ENCODE data around the gene UBAC2. TPM values are rescaled to one million over a fixed set of nuclear protein-coding genes. Genes with fewer than 3 reads are reported as not detected.

UBAC2 gene
- total RNA-seq, 1 donor from 2014 or later = 33.8 TPM

DNA sequence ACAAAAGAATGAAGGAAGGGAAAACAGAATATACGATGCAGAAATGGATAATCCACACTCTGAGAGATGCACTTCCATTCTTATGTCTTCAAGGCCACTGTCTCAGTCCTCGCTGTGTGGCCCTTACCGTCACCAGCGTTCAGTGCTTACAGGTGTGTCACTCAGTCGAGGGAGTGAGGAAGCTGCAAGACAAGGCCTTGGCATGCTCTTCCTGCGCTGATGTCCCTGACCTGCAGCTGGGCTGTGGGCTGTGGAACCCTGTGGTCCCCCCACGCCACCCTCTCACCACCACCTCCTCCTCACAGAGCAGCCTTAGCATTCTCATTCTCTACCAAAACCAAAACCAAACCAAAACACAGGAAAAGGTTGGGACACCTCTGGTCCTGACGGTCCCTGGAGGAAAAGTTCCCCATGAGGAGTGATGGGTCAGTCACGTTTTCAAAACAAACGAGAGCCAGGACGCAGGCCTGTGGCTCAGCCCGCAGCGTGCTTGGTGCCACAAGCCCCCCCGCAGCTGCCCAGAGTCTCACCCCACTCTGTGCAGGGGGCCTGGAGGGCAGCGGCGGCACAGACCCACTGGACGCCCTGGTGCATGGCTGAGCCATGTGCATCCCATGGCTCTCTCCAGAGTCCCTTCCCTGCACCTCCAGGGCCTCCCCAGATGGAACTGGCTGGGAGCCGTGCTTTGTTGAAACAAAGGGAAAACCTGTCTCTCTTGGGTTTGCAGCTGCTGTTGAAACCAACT is 154.8 kb downstream of the UBAC2 start:
- no peak for DNase-seq (ENCODE audit: low read depth, low spot score)

DNA sequence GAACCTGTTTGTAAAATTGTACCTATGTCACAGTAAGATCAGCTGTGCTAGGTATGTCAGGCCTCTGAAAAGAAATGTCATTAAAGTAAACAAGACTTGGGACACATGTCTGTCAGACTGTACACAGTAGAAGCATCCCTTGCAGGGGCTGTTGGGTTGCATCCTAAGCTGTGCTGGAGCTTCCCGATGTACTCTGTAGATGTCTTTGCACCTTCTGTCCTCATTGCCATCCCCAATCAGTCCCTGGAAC is 155.3 kb downstream of the UBAC2 start:
- DNase-seq (ENCODE audit: low read depth, low spot score) = no peak

DNA sequence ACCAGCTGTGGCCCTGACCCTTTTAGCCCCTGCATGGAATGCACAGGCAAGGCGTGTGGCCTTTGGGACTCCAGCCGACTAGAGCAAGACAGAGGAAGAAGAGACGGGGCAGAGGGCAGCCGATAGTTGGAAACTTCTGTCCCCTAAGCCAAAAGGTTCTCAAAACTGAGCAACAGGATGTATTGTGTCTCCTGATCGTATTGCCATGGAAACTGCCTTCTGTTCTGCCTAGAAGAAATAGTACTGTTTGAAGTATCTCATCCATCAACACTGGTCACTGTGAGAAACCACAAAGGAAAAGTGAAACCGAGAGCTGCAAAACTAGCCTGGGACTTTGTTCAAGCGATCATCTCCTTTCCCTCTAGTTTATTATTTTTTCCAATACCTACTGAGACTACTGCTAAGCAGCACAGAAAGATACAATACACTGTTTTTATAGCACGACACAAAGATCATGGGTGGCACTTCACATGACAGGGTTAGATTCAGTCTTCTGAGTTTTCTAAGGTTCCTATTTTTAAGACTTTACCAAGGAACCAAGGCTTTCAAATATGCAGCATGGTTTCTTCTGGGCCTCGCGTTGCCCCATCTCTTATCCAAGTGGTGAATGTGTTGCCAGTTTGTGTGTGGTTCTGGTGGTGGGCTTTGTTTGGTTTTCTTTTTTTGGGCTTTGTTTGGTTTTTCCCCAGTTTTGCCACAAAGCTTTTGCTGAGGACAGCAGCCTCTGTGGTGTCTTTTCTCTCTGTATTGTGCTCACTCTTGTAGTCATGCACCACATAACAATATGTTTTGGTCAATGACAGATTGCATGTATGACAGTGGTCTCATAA is 155.8 kb downstream of the UBAC2 start:
- peak; percentile 87 for DNase-seq (ENCODE audit: low read depth, low spot score)

DNA sequence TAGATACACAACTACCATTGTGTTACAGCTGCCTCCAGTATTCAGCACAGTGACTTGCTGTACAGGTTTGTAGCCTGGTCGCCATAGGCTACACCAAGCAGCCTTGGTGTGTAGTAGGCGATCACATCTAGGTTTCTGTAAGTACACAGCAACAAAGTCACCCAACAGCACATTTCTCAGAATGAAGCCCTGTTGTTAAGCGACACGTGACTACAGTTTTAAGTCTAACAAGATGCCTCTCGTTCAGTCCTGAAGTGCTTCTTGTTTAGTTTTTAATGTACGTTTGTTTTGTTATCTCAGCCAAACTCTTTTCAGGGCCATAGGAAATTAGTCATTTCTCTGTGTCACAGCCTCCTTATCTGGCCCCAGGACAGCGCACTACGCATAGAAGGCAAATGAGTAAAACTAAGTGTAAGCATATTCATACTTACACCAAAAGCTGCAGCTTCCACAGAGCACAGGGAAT is 156.5 kb downstream of the UBAC2 start:
- peak; percentile 79 for DNase-seq (ENCODE audit: low read depth, low spot score)

DNA sequence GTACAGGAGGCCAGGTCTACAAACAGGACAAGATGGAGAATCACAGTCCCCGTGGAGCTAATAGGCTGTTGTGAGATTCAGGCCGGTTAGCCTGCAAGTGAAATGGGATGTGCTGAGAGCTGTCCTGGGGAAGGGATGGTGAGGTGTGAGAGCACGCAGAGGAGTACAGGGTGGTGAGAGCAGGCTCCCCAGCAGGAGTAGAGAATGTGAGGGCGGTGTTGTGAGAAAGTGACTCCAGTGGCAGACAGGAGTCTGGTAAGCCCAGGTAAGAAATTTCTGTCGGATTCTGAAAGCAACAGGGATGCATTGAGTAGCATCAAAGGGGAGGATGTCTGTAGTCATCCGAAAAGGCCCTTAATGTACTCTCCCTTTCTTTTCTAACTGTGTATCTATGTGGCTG is 157.3 kb downstream of the UBAC2 start:
- DNase-seq (ENCODE audit: low read depth, low spot score) = no peak

DNA sequence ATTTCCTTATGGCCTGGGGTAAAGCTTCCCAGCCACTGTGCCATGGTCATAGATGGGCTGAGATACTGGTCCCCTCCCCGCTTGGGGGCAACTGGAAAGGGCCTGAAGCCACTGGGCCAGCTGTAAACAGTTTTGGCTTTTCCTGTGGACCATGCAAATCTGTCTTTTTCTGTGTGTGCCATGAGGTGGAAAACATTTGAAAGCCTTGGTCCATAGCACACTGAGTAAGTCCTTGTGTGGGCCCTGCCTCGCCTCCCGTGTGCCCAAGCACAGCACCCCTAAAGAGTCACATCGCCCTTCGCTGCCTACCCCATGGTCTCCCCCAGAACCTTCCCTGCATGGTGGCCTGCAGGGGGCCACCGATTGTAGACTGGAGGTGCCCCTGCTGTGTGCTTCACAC is 158.9 kb downstream of the UBAC2 start:
- no peak for DNase-seq (ENCODE audit: low read depth, low spot score)

DNA sequence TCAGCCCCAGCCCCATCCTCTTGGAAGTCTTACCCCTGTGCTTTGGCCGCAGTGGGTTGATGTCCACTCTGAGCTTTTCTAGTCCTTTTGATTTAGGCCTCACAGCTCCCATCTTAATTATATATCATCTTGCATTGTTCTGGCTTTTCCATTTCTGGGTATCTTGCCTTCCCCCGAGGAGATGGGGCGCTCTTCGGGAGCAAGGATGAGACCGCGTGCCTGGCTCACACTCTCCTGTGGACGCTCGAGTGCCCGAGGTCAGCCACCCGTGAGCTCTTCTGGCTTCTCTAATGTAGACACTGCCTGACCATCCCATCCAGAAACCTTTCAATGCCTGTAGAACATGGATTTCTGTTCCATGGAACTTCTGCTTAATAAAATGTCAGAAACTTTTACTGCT is 160.0 kb downstream of the UBAC2 start:
- no peak for DNase-seq (ENCODE audit: low read depth, low spot score)

DNA sequence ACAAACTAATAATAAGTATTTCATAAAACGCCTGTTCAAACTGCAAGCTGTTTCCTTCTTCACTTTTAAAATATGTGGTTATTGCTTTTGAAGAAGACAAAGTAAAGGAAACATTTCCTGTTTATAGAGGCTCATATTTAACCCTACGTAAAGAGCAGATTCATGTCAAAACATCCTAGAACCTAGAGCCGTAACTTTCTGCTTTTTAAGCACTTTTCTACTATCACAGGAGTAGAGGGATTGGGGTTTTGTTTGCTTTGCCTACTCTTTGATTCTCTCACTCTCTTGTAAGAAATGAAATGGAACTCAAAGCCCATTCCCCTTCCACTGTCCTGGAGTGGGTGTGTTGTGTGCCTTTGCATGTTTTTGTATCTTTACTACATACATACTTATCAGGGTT is 160.5 kb downstream of the UBAC2 start:
- DNase-seq (ENCODE audit: low read depth, low spot score) = no peak

DNA sequence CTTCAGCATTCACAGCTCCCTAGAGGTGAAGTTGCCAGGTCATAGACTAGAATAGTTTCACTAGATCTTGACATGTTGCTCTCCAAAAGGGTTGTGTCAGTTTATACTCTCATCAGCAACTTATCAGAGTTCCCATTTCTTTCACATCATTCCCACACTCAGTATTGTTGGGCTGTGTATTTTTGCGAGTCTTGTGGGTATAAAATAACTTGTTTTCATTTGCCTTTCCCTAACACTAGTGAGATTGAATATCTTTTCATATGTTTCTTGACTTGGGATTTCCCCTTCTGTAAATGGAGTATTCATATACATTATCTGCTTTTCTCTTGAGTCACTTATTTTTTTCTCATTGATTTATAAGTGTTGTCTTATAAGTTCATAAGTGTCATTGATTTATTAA is 161.7 kb downstream of the UBAC2 start:
- no peak for DNase-seq (ENCODE audit: low read depth, low spot score)

DNA sequence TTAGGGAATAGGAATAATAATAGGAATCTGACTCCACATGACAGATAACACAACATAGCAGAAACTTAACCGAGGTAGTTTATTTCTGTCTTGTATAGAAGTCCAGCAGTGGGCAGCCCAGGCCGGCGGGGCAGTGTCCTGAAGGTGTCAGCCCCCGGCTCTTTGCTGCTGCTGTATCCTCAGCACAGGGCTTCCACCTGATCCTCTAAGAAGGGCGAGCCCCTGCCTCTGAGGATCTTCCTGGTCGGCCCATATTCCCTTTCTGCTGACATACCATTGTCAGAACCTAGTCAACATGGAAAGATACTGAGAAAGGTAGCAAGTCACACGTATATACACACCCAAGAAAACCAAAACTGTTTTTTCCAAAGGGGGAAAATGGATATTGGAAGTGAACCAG is 162.7 kb downstream of the UBAC2 start:
- DNase-seq (ENCODE audit: low read depth, low spot score) = no peak

DNA sequence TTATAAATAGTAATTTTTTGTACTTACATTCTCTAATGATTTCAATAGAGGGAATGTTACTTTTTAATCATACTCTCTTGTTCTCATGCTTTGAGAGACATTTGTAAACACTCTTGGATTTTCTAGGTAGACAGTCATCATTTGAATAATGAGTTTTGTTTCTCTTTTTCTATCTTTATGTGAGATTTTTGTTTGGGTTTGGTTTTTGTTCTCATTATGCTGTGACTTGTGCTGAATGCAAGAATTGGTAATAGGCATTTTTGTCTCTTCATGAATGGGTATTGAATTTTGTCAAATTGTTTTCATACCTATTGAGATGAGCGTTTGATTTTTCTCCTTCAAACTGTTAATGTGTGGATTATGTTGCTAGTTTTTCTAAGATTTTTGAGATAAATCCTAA is 163.3 kb downstream of the UBAC2 start:
- DNase-seq (ENCODE audit: low read depth, low spot score) = no peak

DNA sequence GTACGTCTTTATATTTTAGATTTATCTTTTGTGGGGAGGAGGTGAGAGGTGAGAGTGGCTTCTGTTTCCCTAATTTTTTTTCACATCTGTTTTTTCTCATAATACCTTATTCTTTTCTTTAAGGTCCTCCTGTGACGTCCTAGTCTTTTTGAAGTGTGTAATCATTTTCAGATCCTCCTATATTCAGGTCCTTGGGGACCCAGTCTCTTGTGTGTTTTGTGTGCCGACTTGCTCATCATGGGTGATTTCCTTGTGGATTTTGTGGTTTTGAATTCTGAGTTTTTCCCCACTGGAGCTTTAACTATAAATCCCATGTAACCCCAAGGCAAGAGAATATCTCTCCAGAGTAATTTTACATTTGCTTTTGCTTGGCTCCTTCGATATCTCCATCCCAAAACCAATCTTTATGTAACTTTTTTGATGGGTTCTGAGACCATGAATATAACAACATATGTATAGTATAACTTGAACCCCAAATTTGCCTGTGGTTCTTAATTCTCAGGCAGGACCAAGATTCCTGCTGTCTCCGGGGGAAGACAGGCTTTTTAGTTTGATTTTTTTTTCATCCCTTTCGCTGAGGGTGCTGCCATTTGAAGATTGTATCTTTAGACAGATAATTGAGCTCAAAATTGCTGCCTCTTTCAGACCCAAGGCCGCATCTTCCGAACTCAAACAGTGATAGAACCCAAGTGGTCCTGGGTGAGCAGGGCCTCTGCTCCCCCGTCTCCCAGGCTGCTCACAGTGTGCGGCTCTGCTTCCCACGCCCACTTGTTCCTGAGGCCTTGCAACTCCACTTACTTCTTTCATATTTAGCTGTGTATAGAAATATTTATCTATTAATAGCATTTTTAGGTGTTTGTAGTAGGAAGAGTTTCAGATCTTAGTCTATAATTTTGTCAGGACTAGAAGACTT is 165.7 kb downstream of the UBAC2 start:
- no peak for DNase-seq (ENCODE audit: low read depth, low spot score)

DNA sequence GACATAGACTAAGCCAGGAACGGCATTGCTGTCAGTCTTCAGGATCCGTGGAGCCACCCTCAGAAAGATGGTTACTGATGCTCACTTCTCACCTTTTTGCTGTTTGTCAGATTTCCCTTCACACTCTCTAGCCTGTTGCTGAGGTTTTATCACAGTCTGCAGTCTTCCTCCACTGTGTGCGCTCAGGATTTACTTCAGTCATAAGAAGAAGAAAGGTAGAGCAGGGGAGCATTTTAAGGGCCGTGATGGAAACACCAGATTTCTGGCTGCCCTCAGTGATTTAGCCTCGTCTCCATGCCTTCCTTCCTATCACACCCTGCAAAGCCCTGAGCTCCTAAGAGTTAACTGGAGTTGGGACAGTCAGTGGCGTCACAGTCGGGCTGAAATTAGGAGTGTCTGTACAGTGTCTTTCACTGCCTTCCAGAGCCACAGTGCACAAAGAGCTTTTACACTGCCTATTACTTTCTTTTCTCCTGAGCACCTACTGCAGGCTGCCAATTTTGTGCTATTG is 166.5 kb downstream of the UBAC2 start:
- DNase-seq (ENCODE audit: low read depth, low spot score) = no peak

DNA sequence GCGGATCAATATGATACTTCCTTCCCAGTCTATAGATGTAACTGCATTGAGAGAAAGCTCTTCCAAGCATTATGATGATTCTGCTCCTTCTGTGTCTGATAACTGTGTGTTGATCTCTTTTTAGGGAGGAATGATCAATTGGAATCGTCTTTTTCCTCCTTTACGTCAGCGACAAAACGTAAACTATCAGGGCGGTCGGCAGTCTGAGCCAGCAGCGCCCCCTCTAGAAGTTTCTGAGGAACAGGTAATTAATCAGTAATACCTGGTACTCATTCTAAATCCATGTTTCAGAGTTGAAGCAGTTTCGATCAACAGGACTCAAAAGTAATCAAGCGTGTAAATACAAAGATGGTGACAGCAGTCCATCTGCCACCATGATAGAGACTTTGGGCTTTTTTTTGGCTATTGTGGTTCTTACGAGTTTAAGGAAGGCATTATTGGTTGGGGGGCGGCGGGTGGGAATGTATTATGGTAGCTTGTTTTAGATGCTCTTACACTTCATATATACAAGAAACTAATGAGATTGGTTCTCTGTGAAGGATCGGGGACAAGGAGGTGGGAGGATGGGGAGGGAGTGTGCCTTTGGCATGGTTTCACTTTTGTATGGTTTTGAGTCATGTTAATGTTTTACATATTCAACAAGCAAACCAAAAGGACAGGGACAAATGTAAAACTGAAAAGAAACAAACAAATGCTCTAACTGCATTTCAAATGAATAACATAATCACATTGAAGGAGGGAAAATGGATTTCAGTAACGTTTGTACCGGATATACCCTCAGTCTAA is 167.2 kb downstream of the UBAC2 start:
- no peak for DNase-seq (ENCODE audit: low read depth, low spot score)

DNA sequence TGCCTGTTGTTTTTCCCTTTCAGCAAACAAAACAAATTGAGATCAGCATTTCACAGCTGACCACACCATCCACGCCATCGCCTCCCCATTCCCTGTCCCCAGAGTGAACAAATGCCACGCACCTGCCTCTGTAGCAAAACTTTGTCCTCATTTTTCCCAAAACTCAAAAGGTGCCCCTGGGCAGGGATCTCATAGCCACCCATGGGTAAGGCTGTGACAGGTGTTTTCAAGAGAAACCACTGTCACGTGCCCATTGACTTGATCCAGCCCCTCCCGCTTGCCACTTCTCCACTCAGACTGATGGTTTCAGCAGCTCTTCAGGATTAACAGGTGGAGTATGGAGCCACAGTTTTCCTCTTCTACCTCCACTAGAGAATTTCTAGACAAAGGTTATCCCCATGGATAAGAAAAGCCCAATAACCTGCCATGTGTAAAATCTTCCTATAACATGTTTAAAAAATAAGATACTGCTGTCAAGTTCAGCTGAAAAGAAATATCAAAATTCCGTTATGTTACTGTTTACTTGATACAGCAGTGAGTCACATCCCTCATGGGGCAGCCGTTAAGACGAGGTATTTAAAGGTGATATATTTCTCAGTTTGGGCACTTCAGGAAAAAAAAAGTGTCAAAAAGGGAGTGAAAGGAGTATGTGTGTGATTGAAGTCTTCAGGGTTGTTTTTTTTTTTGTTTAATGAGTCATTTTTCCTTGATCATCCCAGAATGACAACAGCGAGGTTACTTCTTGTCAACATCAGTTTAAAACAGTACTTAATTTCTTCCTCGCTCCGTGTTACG is 170.0 kb downstream of the UBAC2 start:
- no peak for DNase-seq (ENCODE audit: low read depth, low spot score)

DNA sequence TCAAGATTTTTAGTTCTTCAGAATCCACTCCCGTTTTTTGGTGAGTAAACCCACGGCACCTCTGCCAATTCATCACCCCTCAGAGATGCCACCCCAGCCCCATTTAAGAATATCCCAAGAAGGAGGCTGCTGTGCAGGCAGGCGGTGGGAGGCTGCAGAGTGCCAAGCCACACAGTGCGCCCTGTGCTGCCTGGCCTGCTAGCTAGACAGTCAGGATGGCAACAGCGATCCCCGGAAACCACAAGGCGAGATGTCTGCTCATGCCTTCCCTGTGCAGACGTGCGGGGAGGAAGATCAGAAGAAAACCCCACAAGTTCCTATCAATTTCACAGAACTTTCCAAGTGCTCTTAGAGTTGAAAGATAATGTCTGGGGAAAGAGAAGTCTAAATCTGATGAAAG is 171.3 kb downstream of the UBAC2 start:
- DNase-seq (ENCODE audit: low read depth, low spot score) = no peak

DNA sequence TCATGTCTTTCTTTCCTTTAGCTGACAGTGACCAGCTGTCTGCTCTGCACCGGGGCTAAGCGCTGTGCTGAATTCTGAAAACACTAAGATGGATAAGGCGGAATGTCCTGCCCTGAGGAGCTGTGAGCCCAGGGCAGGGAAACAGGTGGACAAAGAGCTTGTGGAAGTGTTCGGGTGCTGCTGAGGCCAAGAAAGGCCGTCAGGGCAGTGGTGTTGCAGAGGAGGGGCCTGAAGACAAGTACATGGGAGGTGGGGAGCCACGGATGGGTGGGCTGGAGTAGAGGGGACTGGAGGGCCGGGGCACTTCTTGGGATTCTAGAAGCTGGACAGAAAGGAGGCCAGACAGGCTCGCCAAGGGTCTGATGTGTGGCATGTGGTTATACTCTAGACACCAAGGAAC is 172.8 kb downstream of the UBAC2 start:
- DNase-seq (ENCODE audit: low read depth, low spot score) = no peak

DNA sequence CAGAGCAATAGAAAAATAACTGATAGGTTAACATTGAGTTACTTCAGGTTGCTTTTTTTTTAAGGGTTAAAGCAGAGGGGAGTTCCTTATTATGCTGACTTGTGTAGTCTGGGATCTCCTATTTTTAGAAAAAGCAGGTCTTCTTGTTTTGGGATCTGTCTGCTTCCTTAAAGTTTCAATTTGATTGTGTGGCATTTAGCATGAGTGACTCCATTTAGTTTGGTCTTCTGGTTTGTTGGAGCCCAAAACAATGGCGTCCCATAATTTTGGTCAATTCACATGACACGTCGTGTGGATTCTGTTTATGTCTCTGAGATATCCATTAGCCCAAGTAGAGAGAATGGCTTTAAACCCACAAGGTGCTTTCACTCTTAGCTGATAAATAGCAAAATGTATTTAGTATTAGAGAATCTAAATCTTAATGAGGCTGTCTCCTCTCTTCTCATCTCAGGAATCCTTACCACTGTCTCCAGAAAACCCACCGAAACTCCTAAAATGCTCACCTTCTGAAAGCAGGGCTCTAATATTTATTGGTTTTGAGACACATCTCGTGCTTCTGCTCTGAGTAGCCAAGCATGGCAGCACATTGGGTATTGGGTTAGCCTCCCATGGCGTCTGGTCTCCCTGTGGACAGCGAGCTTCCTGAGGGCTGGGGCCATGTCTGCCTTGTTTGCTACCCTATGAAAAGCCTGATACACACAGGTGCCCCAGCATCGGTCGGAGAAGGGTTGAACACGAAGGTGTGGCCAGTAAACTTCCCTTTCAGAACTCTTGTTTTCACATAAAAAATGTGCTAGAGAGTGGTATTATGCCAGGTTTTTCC is 173.7 kb downstream of the UBAC2 start:
- no peak for DNase-seq (ENCODE audit: low read depth, low spot score)

DNA sequence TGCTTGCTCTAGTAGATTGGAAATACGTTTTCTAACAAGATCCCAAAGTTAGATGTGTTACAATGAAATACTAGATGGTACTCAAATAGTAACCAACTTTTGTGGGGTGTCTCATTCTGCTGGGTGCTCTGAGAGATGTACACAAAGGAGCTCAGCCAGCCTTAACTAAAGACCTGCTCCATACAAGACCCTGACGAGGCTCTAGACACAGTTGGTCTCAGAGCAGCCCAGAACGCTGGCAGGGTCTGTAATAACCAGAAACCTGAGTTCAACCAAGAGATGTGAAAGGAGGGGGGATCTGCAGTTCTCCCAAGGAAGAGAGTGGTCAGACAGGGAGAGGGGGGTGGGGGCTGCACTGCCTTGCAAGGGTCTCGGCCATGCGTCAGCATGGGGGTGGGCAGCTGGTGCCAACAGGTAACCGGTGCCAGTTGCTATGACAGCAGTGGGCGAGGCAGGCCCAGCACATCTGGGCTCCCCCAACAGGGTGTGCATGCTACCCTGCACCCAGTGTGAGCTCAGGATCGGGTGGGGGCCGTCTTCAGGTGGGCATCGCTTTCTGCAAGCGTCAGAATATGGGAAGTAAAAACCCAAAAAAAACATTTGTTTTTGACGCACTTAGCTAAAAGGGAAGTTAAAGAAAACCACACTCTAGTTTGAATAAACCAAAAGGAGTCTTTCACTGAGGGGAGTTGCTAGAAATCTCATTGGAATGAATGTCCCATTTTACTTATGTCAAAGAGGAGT is 174.5 kb downstream of the UBAC2 start:
- DNase-seq (ENCODE audit: low read depth, low spot score) = no peak
